Sigmoid colon (tissue), 7 donors: ENCODE measurements around the gene ETV6. TPM values are rescaled to one million over a fixed set of nuclear protein-coding genes. Genes with fewer than 3 reads are reported as not detected.

Source experiments
- DNase-seq: peaks from one replicate; pipeline ENCODE4 v3.0.0-alpha.2; 2019
- H3K27ac ChIP-seq, 4 donors: fragments of 200-600 bp; sonication (generic); one replicate each; pipeline ENCODE4 v1.5.1; 2016 to 2019; ENCODE audit warnings: mild to moderate bottlenecking in 1 of 4
- H3K27me3 ChIP-seq, 3 donors: fragments of 200-600 bp; sonication (generic); one replicate each; pipeline ENCODE4 v1.5.1; 2019; ENCODE audit warnings: mild to moderate bottlenecking in 1 of 3
- H3K36me3 ChIP-seq, 4 donors: fragments of 200-600 bp; sonication (generic); one replicate each; pipeline ENCODE4 v1.5.1; 2016 to 2019
- H3K4me1 ChIP-seq, 4 donors: fragments of 200-600 bp; sonication (generic); one replicate each; pipeline ENCODE4 v1.5.1; 2017 to 2019
- H3K4me3 ChIP-seq, 4 donors: fragments of 200-600 bp; sonication (generic); one replicate each; pipeline ENCODE4 v1.5.1; 2017 to 2019; ENCODE audit warnings: mild to moderate bottlenecking in 2 of 4, moderate library complexity in 1 of 4
- H3K9me3 ChIP-seq, 4 donors: fragments of 200-600 bp in 3 of 4; sonication (generic) in 3 of 4; one replicate each; pipeline versions ENCODE4 v1.5.1 to v1.6.1; 2013 to 2019
- EP300 ChIP-seq, 4 donors: sonication (generic); formaldehyde crosslinking; IDR thresholded peaks; one replicate each; pipeline ENCODE4 v1.6.1; 2017; ENCODE audit warnings: antibody characterized with exemption in 4 of 4
- POLR2A ChIP-seq, 2 donors: fragments of 450-650 bp; IDR thresholded peaks; one replicate each; pipeline ENCODE4 v1.6.1; 2016; ENCODE audit warnings: antibody characterized with exemption in 2 of 2, mild to moderate bottlenecking in 2 of 2, moderate library complexity in 2 of 2
- POLR2AphosphoS5 ChIP-seq, 4 donors: sonication (generic); formaldehyde crosslinking; IDR thresholded peaks; one replicate each; pipeline ENCODE4 v1.6.1; 2017; ENCODE audit warnings: antibody characterized with exemption in 4 of 4
- WGBS, 2 donors: extraction: QIAGEN DNeasy Blood & Tissue Kit; methylation state at CpG; one replicate each; pipeline ENCODE4 v1.1.7; 2013; 5-methylcytosine and 5-hydroxymethylcytosine counted together
- intact Hi-C: fragments of 100-400 bp; cut with DNase I; formaldehyde crosslinking; loops from one replicate; pipeline ENCODE4 v1.15.1; 2023
- polyA plus RNA-seq, 3 donors: library from polyadenylated mRNA; stranded (reverse); fragments of 200-250 nt; gene quantifications; one replicate each; pipeline ENCODE4 v1.2.3, GENCODE V29; 2013
- total RNA-seq, 4 donors: library from RNA; depleted of rRNA; stranded (reverse); fragments of >200 nt; gene quantifications; one replicate each; pipeline ENCODE4 v1.1.0, GENCODE V29; 2016
- TF ChIP-seq, protein P1 (sequence below), 4 experiments: fragments of 450-650 bp in 3 of 4; fragments of 200-600 bp in 1 of 4; IDR thresholded peaks; one replicate each; pipeline ENCODE4 v1.5.1; 2016 to 2019; ENCODE audit warnings: antibody characterized with exemption in 4 of 4, mild to moderate bottlenecking in 3 of 4, moderate library complexity in 2 of 4
- donor health status: healthy with polysubstance abuse.
- donor health status: Bipolar disorder and iron deficiency.
- donor health status: healthy.

ETV6 gene
- total and polyA plus RNA-seq, 7 donors, result 8.4 to 35.2 (median 16.3) TPM

DNA sequence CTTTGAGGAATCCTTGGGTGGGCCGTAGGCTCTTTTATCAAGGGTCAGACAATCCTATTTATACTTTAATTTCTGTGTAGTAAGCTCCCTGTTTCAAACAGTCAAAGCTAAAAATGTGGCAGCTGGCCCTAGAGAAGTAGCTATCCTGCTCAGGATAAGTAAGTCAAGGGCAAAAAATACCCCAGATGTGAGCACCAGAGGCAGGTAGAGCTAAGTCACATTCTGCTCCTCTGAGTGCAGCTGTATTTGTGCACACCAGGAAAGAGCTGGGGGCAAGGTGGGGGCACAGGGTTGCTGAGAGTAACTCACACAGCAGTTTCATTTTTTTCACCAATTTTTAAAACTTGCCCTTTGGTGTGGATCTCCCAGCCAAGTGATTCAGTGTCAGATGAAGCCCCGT lies 5.3 kb downstream of the ETV6 start:
- H3K27me3 ChIP-seq, result no peaks in the 10 kb centered on the region
- H3K36me3 ChIP-seq, result no peaks in the 10 kb centered on the region
- 89 to 92% methylated on average over 2 of the region's 2 CpGs for WGBS, 2 donors
- peaks cover 0 to 71% (median 65%) of the 10 kb centered on the region in 4 donors for H3K4me1 ChIP-seq
- TF ChIP-seq EP300 (IDR thresholded peaks at IDR 0.05) (no peak), POLR2A (IDR thresholded peaks at IDR 0.05) (no peak)
- intact Hi-C loops, result loop anchor here (5.0 kb wide), 5 partner anchors 52 to 377 kb away; no protein-coding TSS in a partner anchor
- DNase-seq, result no peak
- no peaks in the 10 kb centered on the region for H3K9me3 ChIP-seq
- peak overlapping the region; percentile 97 to 99 (median 98) for H3K27ac ChIP-seq
- no peak overlapping the region for H3K4me3 ChIP-seq

DNA sequence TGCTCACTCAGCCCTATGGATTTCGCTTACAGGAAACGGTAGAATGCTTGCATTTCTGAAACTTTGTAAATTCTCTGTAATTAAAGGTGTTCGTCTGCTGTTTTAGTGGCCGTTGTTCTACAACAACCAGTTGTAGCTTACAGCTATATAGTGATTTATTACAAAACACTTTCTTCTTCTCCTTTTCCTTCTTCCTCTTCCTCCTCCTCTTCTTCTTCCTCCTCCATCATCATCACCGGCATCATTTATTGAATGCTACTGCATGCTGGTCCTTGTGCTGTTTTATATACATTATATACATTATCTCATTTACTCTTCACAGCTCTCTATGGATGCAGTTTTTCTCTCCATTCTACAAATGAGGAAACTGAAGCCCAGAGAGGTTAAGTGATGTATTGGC lies 6.4 kb downstream of the ETV6 start:
- peaks cover 0 to 81% (median 71%) of the 10 kb centered on the region in 4 donors for H3K4me1 ChIP-seq
- no peak for TF ChIP-seq POLR2AphosphoS5 (IDR thresholded peaks at IDR 0.05)
- TF ChIP-seq POLR2A (IDR thresholded peaks at IDR 0.05), result no peak
- TF ChIP-seq EP300 (IDR thresholded peaks at IDR 0.05), result no peak
- TF ChIP-seq, protein P1, sequence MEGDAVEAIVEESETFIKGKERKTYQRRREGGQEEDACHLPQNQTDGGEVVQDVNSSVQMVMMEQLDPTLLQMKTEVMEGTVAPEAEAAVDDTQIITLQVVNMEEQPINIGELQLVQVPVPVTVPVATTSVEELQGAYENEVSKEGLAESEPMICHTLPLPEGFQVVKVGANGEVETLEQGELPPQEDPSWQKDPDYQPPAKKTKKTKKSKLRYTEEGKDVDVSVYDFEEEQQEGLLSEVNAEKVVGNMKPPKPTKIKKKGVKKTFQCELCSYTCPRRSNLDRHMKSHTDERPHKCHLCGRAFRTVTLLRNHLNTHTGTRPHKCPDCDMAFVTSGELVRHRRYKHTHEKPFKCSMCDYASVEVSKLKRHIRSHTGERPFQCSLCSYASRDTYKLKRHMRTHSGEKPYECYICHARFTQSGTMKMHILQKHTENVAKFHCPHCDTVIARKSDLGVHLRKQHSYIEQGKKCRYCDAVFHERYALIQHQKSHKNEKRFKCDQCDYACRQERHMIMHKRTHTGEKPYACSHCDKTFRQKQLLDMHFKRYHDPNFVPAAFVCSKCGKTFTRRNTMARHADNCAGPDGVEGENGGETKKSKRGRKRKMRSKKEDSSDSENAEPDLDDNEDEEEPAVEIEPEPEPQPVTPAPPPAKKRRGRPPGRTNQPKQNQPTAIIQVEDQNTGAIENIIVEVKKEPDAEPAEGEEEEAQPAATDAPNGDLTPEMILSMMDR (IDR thresholded peaks at IDR 0.05), result no peak
- no peak overlapping the region for H3K4me3 ChIP-seq
- DNase-seq, result no peak
- no peaks in the 10 kb centered on the region for H3K36me3 ChIP-seq
- intact Hi-C loops, result loop anchor here (5.0 kb wide), 1 partner anchor 136 kb away; no protein-coding TSS in a partner anchor
- H3K9me3 ChIP-seq, result no peaks in the 10 kb centered on the region
- no peaks in the 10 kb centered on the region for H3K27me3 ChIP-seq
- peak overlapping the region; percentile 97 to 99 (median 98) for H3K27ac ChIP-seq
- WGBS, 2 donors, result 70 to 86% methylated on average over 5 of the region's 5 CpGs

DNA sequence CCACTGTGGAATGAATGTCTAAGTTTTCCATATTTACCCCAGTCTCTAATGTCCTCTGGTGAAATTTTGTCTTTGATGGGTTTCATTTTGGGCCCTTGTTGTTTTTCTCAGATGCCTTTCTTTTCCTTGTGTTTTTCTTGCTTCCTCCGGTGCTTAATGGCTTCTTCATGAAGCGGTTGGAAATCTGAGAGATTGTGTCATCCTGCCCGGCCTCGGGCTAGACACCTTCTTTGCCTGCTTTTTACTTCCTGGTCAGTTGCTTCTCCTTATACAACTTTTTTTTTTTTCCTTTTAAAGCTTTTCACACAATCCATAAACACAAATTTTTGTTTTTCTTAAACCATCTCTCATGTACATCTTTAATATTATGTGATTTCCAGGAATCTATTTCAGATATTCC lies 7.1 kb downstream of the ETV6 start:
- H3K36me3 ChIP-seq, result no peaks in the 10 kb centered on the region
- intact Hi-C loops, result loop anchor here (5.0 kb wide), 1 partner anchor 136 kb away; no protein-coding TSS in a partner anchor
- DNase-seq, result no peak
- WGBS, 2 donors, result 81 to 85% methylated on average over 4 of the region's 4 CpGs
- TF ChIP-seq EP300 (IDR thresholded peaks at IDR 0.05) (no peak), POLR2A (IDR thresholded peaks at IDR 0.05) (no peak), POLR2AphosphoS5 (IDR thresholded peaks at IDR 0.05) (no peak)
- TF ChIP-seq, protein P1 (IDR thresholded peaks at IDR 0.05), result no peak
- H3K27ac ChIP-seq, result peak overlapping the region; percentile 52 to 99 (median 98)
- no peaks in the 10 kb centered on the region for H3K27me3 ChIP-seq
- H3K9me3 ChIP-seq, result no peaks in the 10 kb centered on the region
- peaks cover 0 to 88% (median 78%) of the 10 kb centered on the region in 4 donors for H3K4me1 ChIP-seq
- no peak overlapping the region for H3K4me3 ChIP-seq

DNA sequence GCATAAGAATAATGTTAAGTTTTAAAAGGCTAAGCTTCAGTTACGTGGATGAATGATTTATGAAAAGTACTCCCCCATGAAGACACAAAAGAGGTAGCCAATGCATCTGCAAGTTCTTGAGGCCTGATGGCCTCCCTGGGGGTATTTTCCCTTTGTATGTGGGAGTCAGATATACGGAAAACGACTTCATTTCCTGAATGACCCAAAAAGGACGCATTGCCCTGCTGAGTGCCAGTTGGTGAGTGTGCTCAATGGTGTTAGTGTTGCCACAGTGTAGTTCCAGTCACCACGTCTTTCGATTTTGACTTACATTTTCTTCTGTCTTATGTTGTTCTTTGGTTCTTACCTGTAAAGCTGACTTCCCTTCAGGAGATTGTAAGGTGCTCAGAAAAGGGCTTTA lies 8.0 kb downstream of the ETV6 start:
- WGBS, 2 donors, result 83 to 93% methylated on average over 6 of the region's 6 CpGs
- intact Hi-C loops, result loop anchor here (5.0 kb wide), 1 partner anchor 135 kb away; no protein-coding TSS in a partner anchor
- Histone ChIP-seq H3K4me3 (no peak overlapping the region), H3K27ac (peak overlapping the region; percentile 48 to 99 (median 75)), H3K9me3 (no peaks in the 10 kb centered on the region), H3K27me3 (no peaks in the 10 kb centered on the region), H3K36me3 (no peaks in the 10 kb centered on the region), H3K4me1 (peaks cover 0 to 98% (median 87%) of the 10 kb centered on the region in 4 donors)
- no peak for DNase-seq
- TF ChIP-seq POLR2A (IDR thresholded peaks at IDR 0.05) (no peak), POLR2AphosphoS5 (IDR thresholded peaks at IDR 0.05) (no peak), EP300 (IDR thresholded peaks at IDR 0.05) (no peak)
- TF ChIP-seq, protein P1 (IDR thresholded peaks at IDR 0.05), result no peak

DNA sequence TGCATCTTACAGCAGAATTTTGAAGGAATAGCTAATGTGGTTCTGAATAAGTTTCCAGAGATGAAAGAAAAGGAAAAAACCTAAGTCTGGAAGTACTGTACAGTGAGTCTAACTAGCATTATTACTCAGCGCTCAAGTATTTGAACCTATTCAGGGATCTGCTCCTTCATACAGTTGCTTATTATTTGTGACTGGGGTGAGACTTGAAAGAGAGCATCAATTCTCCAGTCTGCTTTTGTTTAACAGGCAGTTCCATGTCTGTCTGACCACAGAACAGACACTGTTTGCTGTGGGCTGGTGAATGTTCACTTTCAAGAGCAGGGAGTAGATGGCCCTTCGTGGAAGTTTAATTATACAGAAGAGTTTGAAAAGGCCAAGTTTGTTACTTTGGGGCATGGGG lies 9.3 kb downstream of the ETV6 start:
- Histone ChIP-seq H3K27me3 (no peaks in the 10 kb centered on the region), H3K27ac (peak overlapping the region; percentile 48 to 99 (median 75)), H3K36me3 (no peaks in the 10 kb centered on the region), H3K9me3 (no peaks in the 10 kb centered on the region), H3K4me3 (no peak overlapping the region), H3K4me1 (peaks cover 0 to 98% (median 87%) of the 10 kb centered on the region in 4 donors)
- WGBS, 2 donors, result 71 to 82% methylated on average over 2 of the region's 2 CpGs
- intact Hi-C loops, result loop anchor here (5.0 kb wide), 1 partner anchor 134 kb away; no protein-coding TSS in a partner anchor
- TF ChIP-seq POLR2AphosphoS5 (IDR thresholded peaks at IDR 0.05) (peak in 2 of 4 donors; percentile 12 to 37), POLR2A (IDR thresholded peaks at IDR 0.05) (no peak), EP300 (IDR thresholded peaks at IDR 0.05) (no peak)
- TF ChIP-seq, protein P1 (IDR thresholded peaks at IDR 0.05), result no peak
- no peak for DNase-seq
